Activated CD8-positive, alpha-beta memory T cell treated with anti-CD3 and anti-CD28 coated beads, Interleukin-2, amount 50 U/mL, for 24 hours (primary cell): Measurements from ENCODE around the gene MVD.

Experiments used
- DNase-seq: peaks from one replicate; pipeline ENCODE4 v3.0.0-alpha.2; 2020; ENCODE audit errors: extremely low read depth

MVD gene

GRCh38 chr16:88640498-88641247 lies 22.2 kb downstream of the MVD start:
- no peak for DNase-seq

- DNase-seq: no peak
Observed at GRCh38 chr16:88640039-88640495, 22.8 kb downstream of the MVD start.

- no peak for DNase-seq
Observed at GRCh38 chr16:88639231-88640038, 23.5 kb downstream of the MVD start.

- DNase-seq: no peak
Observed at GRCh38 chr16:88638323-88639230, 24.3 kb downstream of the MVD start, which contains the start of gene IL17C. Gene IL17C, plus strand, starts transcription at chr16:88638572. Its CDS starts 70 bp downstream, at chr16:88638642.

GRCh38 chr16:88636488-88637265 lies 26.2 kb downstream of the MVD start:
- DNase-seq: no peak

GRCh38 chr16:88635671-88636319 lies 27.1 kb downstream of the MVD start:
- DNase-seq: no peak

- no peak for DNase-seq
Observed at GRCh38 chr16:88634994-88635670, 27.8 kb downstream of the MVD start.

- no peak for DNase-seq
Observed at GRCh38 chr16:88634141-88634993, 28.5 kb downstream of the MVD start.

GRCh38 chr16:88633684-88634140 lies 29.2 kb downstream of the MVD start:
- DNase-seq: no peak

GRCh38 chr16:88632587-88632930 lies 30.3 kb downstream of the MVD start:
- no peak for DNase-seq

- no peak for DNase-seq
Observed at GRCh38 chr16:88631920-88632586, 30.8 kb downstream of the MVD start.

GRCh38 chr16:88631384-88631783 lies 31.5 kb downstream of the MVD start:
- no peak for DNase-seq

GRCh38 chr16:88630941-88631340 lies 31.9 kb downstream of the MVD start:
- no peak for DNase-seq

GRCh38 chr16:88630433-88630832 lies 32.5 kb downstream of the MVD start:
- no peak for DNase-seq

GRCh38 chr16:88629835-88630234 lies 33.1 kb downstream of the MVD start:
- DNase-seq: no peak

GRCh38 chr16:88628512-88628974 lies 34.3 kb downstream of the MVD start:
- DNase-seq: no peak

- no peak for DNase-seq
Observed at GRCh38 chr16:88627531-88628411, 35.1 kb downstream of the MVD start.
